ENCODE results near the gene C6.

The C6 gene

DNA sequence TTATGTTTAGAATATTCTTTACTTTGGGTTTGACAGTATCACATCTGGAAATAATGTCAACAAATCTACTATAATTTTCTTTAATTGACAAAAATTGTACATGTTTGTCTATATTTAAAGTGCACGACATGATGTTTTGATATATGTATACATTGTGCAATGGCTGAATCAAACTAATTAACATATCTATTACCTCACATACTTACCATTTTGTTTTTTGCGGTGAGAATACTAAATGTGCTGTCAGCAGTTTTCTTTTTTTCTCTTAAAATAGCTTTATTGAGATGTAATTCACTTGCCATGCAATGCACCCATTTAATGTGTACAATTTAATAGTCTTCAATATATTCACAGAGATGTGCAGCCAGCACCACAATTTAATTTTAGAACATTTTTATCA, 10.6 kb upstream of the C6 start:
- no peak overlapping the region for H3K4me3 ChIP-seq (ENCODE audit: insufficient read depth, low read length, poor library complexity, severe bottlenecking)
- no peak overlapping the region for H2AFZ ChIP-seq (ENCODE audit: low read depth, low read length, severe bottlenecking)
- H3K4me2 ChIP-seq (ENCODE audit: low read depth, low read length, poor library complexity, severe bottlenecking) = no peak overlapping the region
- no peak overlapping the region for H3K9ac ChIP-seq (ENCODE audit: low read length)
- no peaks in the 10 kb centered on the region for H3F3A ChIP-seq (ENCODE audit: insufficient read depth)
- H3K27me3 ChIP-seq (ENCODE audit: low read length) = no peaks in the 10 kb centered on the region
- no peak overlapping the region for H3K27ac ChIP-seq (ENCODE audit: low read depth, low read length)
- H3K9me3 ChIP-seq (ENCODE audit: insufficient read depth, low read length) = no peaks in the 10 kb centered on the region
- H3K9me2 ChIP-seq (replicated peaks; ENCODE audit: insufficient read depth, low read length) = no peaks in the 10 kb centered on the region; the same call in 1 of the 2 replicates
- no peaks in the 10 kb centered on the region for H3K79me2 ChIP-seq (ENCODE audit: insufficient read depth, low read length)
- H3K36me3 ChIP-seq (ENCODE audit: low read length) = no peaks in the 10 kb centered on the region
- H4K20me1 ChIP-seq (ENCODE audit: low read depth, low read length) = no peaks in the 10 kb centered on the region
- TF ChIP-seq, protein P1, sequence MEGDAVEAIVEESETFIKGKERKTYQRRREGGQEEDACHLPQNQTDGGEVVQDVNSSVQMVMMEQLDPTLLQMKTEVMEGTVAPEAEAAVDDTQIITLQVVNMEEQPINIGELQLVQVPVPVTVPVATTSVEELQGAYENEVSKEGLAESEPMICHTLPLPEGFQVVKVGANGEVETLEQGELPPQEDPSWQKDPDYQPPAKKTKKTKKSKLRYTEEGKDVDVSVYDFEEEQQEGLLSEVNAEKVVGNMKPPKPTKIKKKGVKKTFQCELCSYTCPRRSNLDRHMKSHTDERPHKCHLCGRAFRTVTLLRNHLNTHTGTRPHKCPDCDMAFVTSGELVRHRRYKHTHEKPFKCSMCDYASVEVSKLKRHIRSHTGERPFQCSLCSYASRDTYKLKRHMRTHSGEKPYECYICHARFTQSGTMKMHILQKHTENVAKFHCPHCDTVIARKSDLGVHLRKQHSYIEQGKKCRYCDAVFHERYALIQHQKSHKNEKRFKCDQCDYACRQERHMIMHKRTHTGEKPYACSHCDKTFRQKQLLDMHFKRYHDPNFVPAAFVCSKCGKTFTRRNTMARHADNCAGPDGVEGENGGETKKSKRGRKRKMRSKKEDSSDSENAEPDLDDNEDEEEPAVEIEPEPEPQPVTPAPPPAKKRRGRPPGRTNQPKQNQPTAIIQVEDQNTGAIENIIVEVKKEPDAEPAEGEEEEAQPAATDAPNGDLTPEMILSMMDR (IDR thresholded peaks at IDR 0.05; ENCODE audit: insufficient read depth, low read length, poor library complexity, severe bottlenecking) = no peak
- TF ChIP-seq EZH2phosphoT487 (conservative IDR thresholded peaks at IDR 0.05; ENCODE audit: low read length) = no peak

DNA sequence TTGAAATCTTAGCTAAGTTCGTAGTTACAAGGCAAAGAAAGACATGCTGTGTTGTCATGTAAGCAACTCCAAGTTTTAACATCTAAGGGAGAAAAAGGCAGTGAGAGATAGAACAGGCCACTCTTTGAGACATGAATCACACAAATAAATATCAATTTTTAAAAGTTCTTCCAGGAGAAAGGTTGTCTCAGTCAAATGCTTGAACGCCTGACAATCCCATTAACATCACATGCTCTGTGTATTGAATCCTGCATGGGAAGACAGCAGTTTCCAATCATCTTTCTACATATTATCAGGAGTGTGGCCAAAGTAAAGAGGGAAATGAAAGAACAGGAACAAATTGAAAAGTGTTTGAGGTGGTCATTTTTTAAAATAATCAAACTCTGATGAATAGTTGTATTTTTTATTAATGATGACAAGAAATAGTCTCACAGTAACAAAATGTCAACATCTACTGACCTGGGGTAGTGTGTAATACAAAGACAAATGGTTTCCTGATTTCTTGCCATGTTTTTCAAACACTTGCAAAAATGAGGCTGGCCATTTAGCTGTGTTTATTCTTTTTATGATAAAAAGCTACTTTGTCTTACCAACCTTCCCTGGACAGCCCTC, 6.4 kb upstream of the C6 start:
- Histone ChIP-seq H3K27ac (ENCODE audit: low read depth, low read length) (no peak overlapping the region), H3K36me3 (ENCODE audit: low read length) (no peaks in the 10 kb centered on the region), H3K79me2 (ENCODE audit: insufficient read depth, low read length) (no peaks in the 10 kb centered on the region), H3K4me3 (ENCODE audit: insufficient read depth, low read length, poor library complexity, severe bottlenecking) (no peak overlapping the region), H2AFZ (ENCODE audit: low read depth, low read length, severe bottlenecking) (no peak overlapping the region), H3K9me2 (replicated peaks; ENCODE audit: insufficient read depth, low read length) (no peaks in the 10 kb centered on the region; the same call in 1 of the 2 replicates), H3F3A (ENCODE audit: insufficient read depth) (no peaks in the 10 kb centered on the region), H3K4me2 (ENCODE audit: low read depth, low read length, poor library complexity, severe bottlenecking) (no peak overlapping the region), H4K20me1 (ENCODE audit: low read depth, low read length) (no peaks in the 10 kb centered on the region), H3K9me3 (ENCODE audit: insufficient read depth, low read length) (no peaks in the 10 kb centered on the region), H3K27me3 (ENCODE audit: low read length) (no peaks in the 10 kb centered on the region), H3K9ac (ENCODE audit: low read length) (no peak overlapping the region)
- TF ChIP-seq, protein P1 (IDR thresholded peaks at IDR 0.05; ENCODE audit: insufficient read depth, low read length, poor library complexity, severe bottlenecking) = no peak
- TF ChIP-seq EZH2phosphoT487 (conservative IDR thresholded peaks at IDR 0.05; ENCODE audit: low read length) = no peak

DNA sequence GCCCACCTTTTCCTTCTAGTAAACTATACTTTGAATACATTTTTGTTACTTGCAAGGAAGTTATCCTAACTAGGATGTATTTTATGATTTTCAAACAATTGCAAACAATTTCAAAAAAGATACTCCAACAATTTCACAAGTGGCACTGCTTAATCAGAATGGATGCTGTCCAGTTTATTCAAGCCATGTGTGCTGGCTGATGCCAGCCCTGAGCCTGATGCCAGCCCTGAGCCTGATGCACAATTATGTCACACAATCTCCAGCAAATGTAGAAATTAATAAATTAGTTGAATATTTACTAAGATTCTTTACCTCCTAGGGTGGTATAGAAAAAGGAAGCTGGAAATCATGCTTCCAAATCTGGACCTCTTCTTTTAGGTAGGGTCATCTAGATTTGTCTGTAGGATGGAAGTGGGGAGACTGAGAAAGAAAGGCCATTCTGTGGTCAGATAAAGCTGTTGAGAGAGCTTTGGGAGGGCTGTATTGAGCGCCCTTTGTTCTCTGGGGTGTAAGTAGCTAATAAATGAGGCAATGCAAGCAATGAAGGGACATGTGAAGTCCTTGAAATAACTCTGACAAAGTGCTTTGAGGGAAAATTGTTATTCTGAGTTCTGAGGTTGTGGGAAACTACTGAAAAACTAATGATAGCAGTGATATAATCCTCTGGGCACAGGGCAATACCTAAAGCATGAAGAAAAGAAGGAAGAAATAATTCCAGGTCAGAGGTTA, 5.8 kb upstream of the C6 start:
- H2AFZ ChIP-seq (ENCODE audit: low read depth, low read length, severe bottlenecking) = no peak overlapping the region
- H3K4me2 ChIP-seq (ENCODE audit: low read depth, low read length, poor library complexity, severe bottlenecking) = no peak overlapping the region
- H3K27me3 ChIP-seq (ENCODE audit: low read length) = no peaks in the 10 kb centered on the region
- H3K79me2 ChIP-seq (ENCODE audit: insufficient read depth, low read length) = no peaks in the 10 kb centered on the region
- no peak overlapping the region for H3K27ac ChIP-seq (ENCODE audit: low read depth, low read length)
- no peaks in the 10 kb centered on the region for H4K20me1 ChIP-seq (ENCODE audit: low read depth, low read length)
- H3K9me2 ChIP-seq (replicated peaks; ENCODE audit: insufficient read depth, low read length) = no peaks in the 10 kb centered on the region; the same call in 1 of the 2 replicates
- TF ChIP-seq, protein P1 (IDR thresholded peaks at IDR 0.05; ENCODE audit: insufficient read depth, low read length, poor library complexity, severe bottlenecking) = no peak
- no peak for TF ChIP-seq EZH2phosphoT487 (conservative IDR thresholded peaks at IDR 0.05; ENCODE audit: low read length)
- H3F3A ChIP-seq (ENCODE audit: insufficient read depth) = no peaks in the 10 kb centered on the region
- no peaks in the 10 kb centered on the region for H3K9me3 ChIP-seq (ENCODE audit: insufficient read depth, low read length)
- H3K36me3 ChIP-seq (ENCODE audit: low read length) = no peaks in the 10 kb centered on the region
- H3K4me3 ChIP-seq (ENCODE audit: insufficient read depth, low read length, poor library complexity, severe bottlenecking) = no peak overlapping the region
- H3K9ac ChIP-seq (ENCODE audit: low read length) = no peak overlapping the region
